HepG2 (cell line): ENCODE measurements around the gene KLHL17.

Experiments
- CHD2 ChIP-seq: IDR thresholded peaks from 2 replicates; pipeline ENCODE4 v1.6.1; 2011; ENCODE audit warnings: low read depth, low read length, improper control_type of control experiment
- DRAP1 ChIP-seq: IDR thresholded peaks from 2 replicates; pipeline ENCODE4 v1.6.1; 2016; ENCODE audit warnings: missing genetic modification reagents, missing compliant biosample characterization
- MYPOP ChIP-seq: sonication (generic); formaldehyde crosslinking; IDR thresholded peaks from 2 replicates; pipeline ENCODE4 v1.8.1; 2023; ENCODE audit warnings: mild to moderate bottlenecking, moderate library complexity, missing genetic modification reagents
- POLR2A ChIP-seq, 2 experiments: IDR thresholded peaks; 2 replicates each; pipeline ENCODE4 v1.6.1; 2011; ENCODE audit warnings: low read depth in 2 of 2, low read length in 2 of 2, mild to moderate bottlenecking in 1 of 2, moderate library complexity in 1 of 2; ENCODE audit not compliant: insufficient read depth in 1 of 2
- PRDM10 ChIP-seq: sonication (generic); formaldehyde crosslinking; IDR thresholded peaks from 2 replicates; pipeline ENCODE4 v1.4.0; 2020; ENCODE audit warnings: low read depth, missing genetic modification reagents
- SP140L ChIP-seq: sonication (generic); formaldehyde crosslinking; IDR thresholded peaks from 2 replicates; pipeline ENCODE4 v1.4.0; 2020; ENCODE audit warnings: missing genetic modification reagents, borderline replicate concordance

- TF ChIP-seq MYPOP (no peak), SP140L (no peak), PRDM10 (CRISPR knock-in tag) (no peak), DRAP1 (CRISPR knock-in tag) (no peak), CHD2 (no peak), POLR2A (IDR thresholded peaks at IDR 0.05; ENCODE audit: insufficient read depth in 1 of 2, low read depth in 2 of 2, low read length in 2 of 2) (no peak)
Observed at GRCh38 chr1:970242-970972, 10.0 kb downstream of the KLHL17 start.
